AG04449 (cell line): ENCODE measurements around the gene SDC4.

Source experiments
- CTCF ChIA-PET: fragments of 350-600 bp; formaldehyde crosslinking; extraction: SDS; loops from one replicate; lab custom pipeline; 2021; ENCODE audit warnings: antibody characterized with exemption; lab: Yijun Ruan, JAX
- POLR2A ChIA-PET: fragments of 400-600, 350-600 bp; formaldehyde crosslinking; extraction: SDS; loops from one replicate; lab custom pipeline; 2020; ENCODE audit warnings: antibody characterized with exemption, inconsistent platforms; lab: Yijun Ruan, JAX
- DNase-seq: peaks from one replicate; pipeline ENCODE4 v3.0.0-alpha.2; 2010; ENCODE audit warnings: low read depth, low spot score
- H3K4me3 ChIP-seq: 2 replicates; pipeline ENCODE4 v1.5.1; 2011; ENCODE audit warnings: low read depth, mild to moderate bottlenecking, control low read depth, low read length
- TF ChIP-seq, protein P1 (sequence below): IDR thresholded peaks from one replicate; pipeline ENCODE4 v1.5.1; 2011; ENCODE audit warnings: mild to moderate bottlenecking, moderate library complexity, low read length, control low read depth, inconsistent platforms; ENCODE audit not compliant: insufficient read depth; ENCODE audit errors: missing control alignments

SDC4 gene

DNA sequence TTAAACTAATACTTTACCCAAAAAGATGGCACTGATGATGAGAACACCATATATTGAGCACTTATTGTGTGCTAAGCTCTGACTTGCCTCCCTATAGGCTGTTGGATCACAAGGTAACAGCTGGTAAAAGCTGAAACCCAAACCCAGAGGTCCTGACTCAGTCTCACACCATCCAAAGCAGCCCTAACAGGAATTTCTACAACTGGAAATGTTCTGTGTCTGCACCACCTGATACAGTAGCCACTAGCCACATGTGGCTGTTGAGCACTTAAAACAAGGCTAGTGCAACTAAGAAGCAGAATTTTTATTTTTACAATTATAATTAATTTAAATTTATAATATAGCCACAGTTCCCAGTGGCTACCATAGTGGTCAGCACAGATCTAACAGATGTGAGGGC, 24.5 kb downstream of the SDC4 start:
- CTCF ChIA-PET: interaction anchor here (1.2 to 18.8 kb wide), 10 partner anchors 9 to 447 kb away, joined by 3 to 460 read pairs (median 13); partner anchors contain the start of gene SYS1
- POLR2A ChIA-PET: interaction anchor here (0.6 kb wide), 1 partner anchor 48 kb away, joined by 3 read pairs; no protein-coding TSS in a partner anchor

DNA sequence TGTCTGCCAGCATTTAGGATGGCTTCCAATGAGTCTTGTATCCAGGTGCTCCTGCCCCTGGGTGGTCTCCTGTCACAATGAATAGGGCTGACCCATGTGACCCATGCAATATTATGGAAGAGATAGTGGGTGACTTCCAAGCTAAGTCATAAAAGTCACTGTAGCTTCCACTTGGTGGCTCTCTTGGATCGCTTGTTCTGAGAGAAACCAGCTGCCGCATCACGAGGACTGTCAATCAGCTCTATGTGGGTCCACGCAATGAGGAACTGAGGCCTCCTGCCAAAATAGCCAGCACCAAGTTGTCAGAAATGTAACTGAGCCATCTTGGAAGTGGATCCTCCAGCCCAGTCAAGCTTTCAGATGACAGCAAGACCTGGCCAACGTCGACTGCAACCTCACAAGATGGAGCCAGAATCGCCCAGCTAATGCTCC, 25.3 kb downstream of the SDC4 start:
- POLR2A ChIA-PET: no interaction called here
- TF ChIP-seq, protein P1, sequence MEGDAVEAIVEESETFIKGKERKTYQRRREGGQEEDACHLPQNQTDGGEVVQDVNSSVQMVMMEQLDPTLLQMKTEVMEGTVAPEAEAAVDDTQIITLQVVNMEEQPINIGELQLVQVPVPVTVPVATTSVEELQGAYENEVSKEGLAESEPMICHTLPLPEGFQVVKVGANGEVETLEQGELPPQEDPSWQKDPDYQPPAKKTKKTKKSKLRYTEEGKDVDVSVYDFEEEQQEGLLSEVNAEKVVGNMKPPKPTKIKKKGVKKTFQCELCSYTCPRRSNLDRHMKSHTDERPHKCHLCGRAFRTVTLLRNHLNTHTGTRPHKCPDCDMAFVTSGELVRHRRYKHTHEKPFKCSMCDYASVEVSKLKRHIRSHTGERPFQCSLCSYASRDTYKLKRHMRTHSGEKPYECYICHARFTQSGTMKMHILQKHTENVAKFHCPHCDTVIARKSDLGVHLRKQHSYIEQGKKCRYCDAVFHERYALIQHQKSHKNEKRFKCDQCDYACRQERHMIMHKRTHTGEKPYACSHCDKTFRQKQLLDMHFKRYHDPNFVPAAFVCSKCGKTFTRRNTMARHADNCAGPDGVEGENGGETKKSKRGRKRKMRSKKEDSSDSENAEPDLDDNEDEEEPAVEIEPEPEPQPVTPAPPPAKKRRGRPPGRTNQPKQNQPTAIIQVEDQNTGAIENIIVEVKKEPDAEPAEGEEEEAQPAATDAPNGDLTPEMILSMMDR: no peak

More for the DNA sequence above, 24.5 kb downstream of the SDC4 start:
- H3K4me3 ChIP-seq: no peak overlapping the region
- TF ChIP-seq, protein P1: no peak
- no peak for DNase-seq

DNA sequence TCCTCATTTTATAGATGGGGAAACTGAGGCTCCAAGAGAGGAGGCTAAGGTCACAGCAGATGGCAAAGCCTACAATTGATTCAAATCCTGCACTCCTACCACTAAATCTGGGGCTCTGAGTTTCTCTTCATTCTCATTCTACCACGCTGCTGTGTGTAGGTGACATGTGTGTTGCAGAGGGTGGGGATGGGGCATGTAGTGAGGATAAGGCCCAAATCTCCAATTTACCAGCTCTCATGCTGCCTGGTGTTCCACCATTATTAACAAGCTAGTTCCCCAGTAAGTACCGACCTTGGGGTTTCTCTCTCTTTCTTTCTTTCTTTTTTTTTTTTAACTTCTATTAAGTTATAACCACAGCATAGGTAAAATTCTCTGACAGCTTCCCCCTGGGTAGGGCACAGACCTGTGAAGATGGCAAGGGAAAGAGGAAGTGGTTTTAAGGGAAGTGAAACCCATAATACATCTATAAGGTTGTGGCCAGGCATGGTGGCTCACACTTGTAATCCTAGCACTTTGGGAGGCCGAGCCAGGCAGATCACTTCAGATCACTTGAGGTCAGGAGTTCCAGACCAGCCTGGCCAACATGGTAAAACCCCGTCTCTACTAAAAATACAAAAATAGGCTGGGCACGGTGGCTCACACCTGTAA, 27.2 kb downstream of the SDC4 start:
- DNase-seq: no peak
- ChIA-PET CTCF (interaction anchor here (0.6 to 18.8 kb wide), 18 partner anchors 9 to 466 kb away, joined by 3 to 460 read pairs (median 4); partner anchors contain the start of gene SYS1), POLR2A (interaction anchor here (1.3 kb wide), 1 partner anchor 27 kb away, joined by 3 read pairs; the partner anchor contains the start of gene SDC4)
- H3K4me3 ChIP-seq: no peak overlapping the region
- TF ChIP-seq, protein P1: no peak

More for the DNA sequence above, 25.3 kb downstream of the SDC4 start:
- no peak overlapping the region for H3K4me3 ChIP-seq
- DNase-seq: no peak
- CTCF ChIA-PET: interaction anchor here (1.2 to 18.8 kb wide), 12 partner anchors 10 to 448 kb away, joined by 3 to 460 read pairs (median 11); partner anchors contain the start of gene SYS1

DNA sequence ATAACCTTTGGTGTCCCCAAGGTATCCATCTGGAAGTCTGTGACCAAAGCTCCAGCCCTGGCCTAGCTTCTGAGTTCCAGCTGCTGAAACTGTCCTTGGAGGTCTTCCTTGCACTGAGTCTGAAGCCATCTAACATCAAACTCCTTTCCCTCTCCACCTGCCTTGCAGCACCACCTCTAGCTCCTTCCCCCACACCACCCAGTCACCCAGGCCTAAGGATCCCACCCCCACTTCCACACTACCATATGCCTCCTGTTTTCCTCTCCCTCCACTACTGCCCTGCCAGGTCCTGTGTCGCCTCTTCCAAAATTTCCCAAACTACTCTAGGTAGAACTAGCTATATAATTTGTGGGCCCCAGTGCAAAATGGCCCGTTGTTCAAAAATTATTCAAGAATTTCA, 29.3 kb downstream of the SDC4 start:
- TF ChIP-seq, protein P1: no peak
- CTCF ChIA-PET: interaction anchor here (0.6 to 18.8 kb wide), 46 partner anchors 10 to 459 kb away, joined by 3 to 460 read pairs (median 6); partner anchors contain the start of genes PIGT, RBPJL, SDC4 and SYS1
- POLR2A ChIA-PET: interaction anchor here (0.7 kb wide), 1 partner anchor 8 kb away, joined by 3 read pairs; no protein-coding TSS in a partner anchor
- H3K4me3 ChIP-seq: no peak overlapping the region
- no peak for DNase-seq

DNA sequence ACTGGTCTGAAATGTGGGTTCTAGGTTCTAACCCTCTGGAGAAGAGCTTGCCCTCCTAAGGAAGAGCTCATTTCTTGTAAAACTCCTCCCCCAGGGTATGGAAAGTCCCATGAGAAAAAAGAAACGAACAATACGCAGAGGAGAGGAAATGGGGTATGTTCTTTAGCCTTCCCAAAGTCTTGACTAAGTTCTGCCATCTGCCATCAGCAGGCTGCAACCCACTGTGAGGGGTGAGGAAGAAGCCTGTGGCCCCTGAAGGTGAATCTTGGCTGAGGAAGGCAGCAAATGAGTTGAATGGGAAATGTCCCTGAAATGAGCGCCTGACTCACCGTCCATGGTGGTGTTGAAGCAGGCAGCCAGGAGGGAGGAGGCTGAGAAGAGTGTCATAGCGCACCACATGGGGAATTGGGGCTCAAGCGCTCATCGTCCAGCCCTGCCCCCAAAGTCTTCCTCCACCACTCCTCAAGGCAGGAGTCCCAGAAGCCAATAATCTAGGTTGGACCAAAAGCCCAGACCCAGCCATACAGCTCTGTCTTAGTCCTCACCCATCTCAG, 29.8 kb downstream of the SDC4 start:
- no peak for DNase-seq
- H3K4me3 ChIP-seq: no peak overlapping the region
- CTCF ChIA-PET: interaction anchor here (0.8 to 18.8 kb wide), 45 partner anchors 10 to 458 kb away, joined by 3 to 460 read pairs (median 5); partner anchors contain the start of genes PIGT, SDC4, SYS1 and TOMM34
- POLR2A ChIA-PET: interaction anchor here (0.7 kb wide), 1 partner anchor 9 kb away, joined by 3 read pairs; no protein-coding TSS in a partner anchor
- TF ChIP-seq, protein P1: no peak
